ENCODE results near the gene LEAP2.

The LEAP2 gene

DNA sequence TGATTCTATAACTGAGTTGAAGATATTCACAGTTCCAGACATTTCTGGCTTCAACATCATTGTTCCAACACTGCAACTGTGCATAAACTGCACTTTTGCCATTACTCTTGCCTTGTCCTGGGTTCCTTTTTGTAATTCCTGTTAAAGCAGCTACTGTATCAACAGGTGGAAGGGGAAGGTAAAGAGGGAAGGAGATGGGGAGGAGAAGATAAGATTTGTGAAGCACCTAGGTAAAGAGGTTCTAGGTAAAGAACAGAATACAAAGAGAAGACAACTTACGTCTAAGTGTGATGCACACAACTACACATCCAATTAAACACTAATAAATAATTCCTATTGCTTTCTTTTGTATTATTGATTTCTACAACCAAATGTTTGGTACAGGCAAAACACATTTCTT lies 36.2 kb downstream of the LEAP2 start:
- H3K27me3 ChIP-seq (ENCODE audit: control insufficient read depth, insufficient read depth, low read length) = no peaks in the 10 kb centered on the region
- H3K4me3 ChIP-seq (ENCODE audit: low read depth, low read length) = no peak overlapping the region
- peaks cover 31% of the 10 kb centered on the region for H3K79me2 ChIP-seq
- H3K27ac ChIP-seq = no peak overlapping the region
- H3K9me3 ChIP-seq (ENCODE audit: control insufficient read depth, low read length) = no peaks in the 10 kb centered on the region
- H3K4me1 ChIP-seq = no peaks in the 10 kb centered on the region
- TF ChIP-seq, protein P1, sequence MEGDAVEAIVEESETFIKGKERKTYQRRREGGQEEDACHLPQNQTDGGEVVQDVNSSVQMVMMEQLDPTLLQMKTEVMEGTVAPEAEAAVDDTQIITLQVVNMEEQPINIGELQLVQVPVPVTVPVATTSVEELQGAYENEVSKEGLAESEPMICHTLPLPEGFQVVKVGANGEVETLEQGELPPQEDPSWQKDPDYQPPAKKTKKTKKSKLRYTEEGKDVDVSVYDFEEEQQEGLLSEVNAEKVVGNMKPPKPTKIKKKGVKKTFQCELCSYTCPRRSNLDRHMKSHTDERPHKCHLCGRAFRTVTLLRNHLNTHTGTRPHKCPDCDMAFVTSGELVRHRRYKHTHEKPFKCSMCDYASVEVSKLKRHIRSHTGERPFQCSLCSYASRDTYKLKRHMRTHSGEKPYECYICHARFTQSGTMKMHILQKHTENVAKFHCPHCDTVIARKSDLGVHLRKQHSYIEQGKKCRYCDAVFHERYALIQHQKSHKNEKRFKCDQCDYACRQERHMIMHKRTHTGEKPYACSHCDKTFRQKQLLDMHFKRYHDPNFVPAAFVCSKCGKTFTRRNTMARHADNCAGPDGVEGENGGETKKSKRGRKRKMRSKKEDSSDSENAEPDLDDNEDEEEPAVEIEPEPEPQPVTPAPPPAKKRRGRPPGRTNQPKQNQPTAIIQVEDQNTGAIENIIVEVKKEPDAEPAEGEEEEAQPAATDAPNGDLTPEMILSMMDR (IDR thresholded peaks at IDR 0.05) = no peak
- no peak overlapping the region for H3K4me2 ChIP-seq (ENCODE audit: low read length)
- H3K36me3 ChIP-seq (ENCODE audit: control insufficient read depth, insufficient read depth, low read length) = no peaks in the 10 kb centered on the region
- no peak overlapping the region for H3K9ac ChIP-seq
- no peak overlapping the region for H2AFZ ChIP-seq

DNA sequence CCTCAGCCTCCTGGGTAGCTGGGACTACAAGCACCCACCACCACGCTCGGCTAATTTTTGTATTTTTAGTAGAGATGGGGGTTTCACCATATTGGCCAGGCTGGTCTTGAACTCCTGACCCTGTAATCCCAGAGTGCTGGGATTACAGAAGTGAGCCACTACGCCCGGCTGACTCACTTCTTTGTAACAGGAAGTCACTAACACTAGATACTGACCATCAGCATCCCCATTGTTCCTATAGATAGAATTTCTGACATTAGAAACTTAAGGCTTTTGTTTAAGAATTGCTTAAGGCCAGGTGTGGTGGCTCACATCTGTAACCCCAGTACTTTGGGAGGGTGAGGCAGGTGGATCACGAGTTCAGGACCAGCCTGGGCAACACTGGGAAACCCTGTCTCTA lies 42.2 kb downstream of the LEAP2 start:
- Histone ChIP-seq H3K9ac (no peak overlapping the region), H3K4me3 (ENCODE audit: low read depth, low read length) (no peak overlapping the region), H3K79me2 (peaks cover 47% of the 10 kb centered on the region), H3K4me1 (no peaks in the 10 kb centered on the region), H3K4me2 (ENCODE audit: low read length) (no peak overlapping the region), H3K27me3 (ENCODE audit: control insufficient read depth, insufficient read depth, low read length) (no peaks in the 10 kb centered on the region), H3K36me3 (ENCODE audit: control insufficient read depth, insufficient read depth, low read length) (no peaks in the 10 kb centered on the region), H3K27ac (no peak overlapping the region), H2AFZ (no peak overlapping the region), H3K9me3 (ENCODE audit: control insufficient read depth, low read length) (no peaks in the 10 kb centered on the region)
- TF ChIP-seq, protein P1 (IDR thresholded peaks at IDR 0.05) = no peak

DNA sequence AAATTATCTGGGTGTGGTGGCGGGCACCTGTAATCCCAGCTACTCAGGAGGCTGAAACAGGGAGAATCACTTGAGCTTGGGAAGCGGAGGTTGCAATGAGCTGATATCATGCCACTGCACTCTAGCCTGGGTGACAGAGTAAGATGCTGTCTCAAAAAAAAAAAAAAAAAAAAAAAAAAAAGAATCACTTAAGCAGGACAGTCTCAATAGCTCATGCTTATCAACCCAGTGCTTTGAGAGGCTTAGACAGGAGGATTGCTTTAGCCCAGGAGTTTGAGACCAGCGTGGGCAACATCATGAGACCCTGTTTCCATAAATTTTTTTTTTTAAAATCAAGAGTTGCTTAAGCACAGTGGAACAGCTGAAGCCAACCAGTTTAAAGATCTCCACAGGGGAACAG lies 42.6 kb downstream of the LEAP2 start:
- Histone ChIP-seq H3K4me2 (ENCODE audit: low read length) (no peak overlapping the region), H2AFZ (no peak overlapping the region), H3K4me1 (no peaks in the 10 kb centered on the region), H3K27ac (no peak overlapping the region), H3K79me2 (peaks cover 45% of the 10 kb centered on the region), H3K9ac (no peak overlapping the region), H3K4me3 (ENCODE audit: low read depth, low read length) (no peak overlapping the region), H3K36me3 (ENCODE audit: control insufficient read depth, insufficient read depth, low read length) (no peaks in the 10 kb centered on the region), H3K27me3 (ENCODE audit: control insufficient read depth, insufficient read depth, low read length) (no peaks in the 10 kb centered on the region), H3K9me3 (ENCODE audit: control insufficient read depth, low read length) (no peaks in the 10 kb centered on the region)
- TF ChIP-seq, protein P1 (IDR thresholded peaks at IDR 0.05) = no peak

Data from parathyroid adenoma (tissue), 2 donors.